ENCODE measurements around the gene CREB3L2.

DNA sequence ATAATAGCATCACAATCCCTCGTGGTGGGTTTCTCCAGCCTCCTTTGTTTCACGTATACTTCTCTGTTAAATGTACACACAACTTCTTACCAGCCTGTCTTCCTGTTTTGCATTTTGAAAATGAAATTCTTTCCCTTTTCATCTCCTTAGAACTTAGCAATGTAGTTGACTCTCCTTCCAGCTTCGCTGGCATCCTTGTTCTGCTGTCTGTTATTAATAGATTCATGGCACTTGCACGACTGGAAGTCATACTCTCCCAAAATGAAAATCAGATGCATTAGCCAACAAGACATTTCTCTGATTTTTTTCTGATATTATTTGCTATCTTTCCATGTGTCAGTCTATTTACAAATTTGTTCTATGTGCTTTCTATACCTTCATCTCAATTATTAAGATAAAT, 3.0 kb upstream of the CREB3L2 start:
- TF ChIP-seq EZH2 (conservative IDR thresholded peaks at IDR 0.05; ENCODE audit: low read depth, low read length) (no peak), ARHGAP35 (CRISPR knock-in tag; IDR thresholded peaks at IDR 0.05; ENCODE audit: borderline replicate concordance) (no peak), ZNF274 (CRISPR knock-in tag; IDR thresholded peaks at IDR 0.05) (no peak), ELF4 (CRISPR knock-in tag; IDR thresholded peaks at IDR 0.05; ENCODE audit: borderline replicate concordance) (no peak), HMG20A (CRISPR knock-in tag; IDR thresholded peaks at IDR 0.05; ENCODE audit: borderline replicate concordance) (no peak), YY1 (IDR thresholded peaks at IDR 0.05; ENCODE audit: insufficient read depth, insufficient replicate concordance, low read depth, low read length) (no peak), BRCA1 (CRISPR knock-in tag; IDR thresholded peaks at IDR 0.05) (no peak), KLF13 (CRISPR knock-in tag; IDR thresholded peaks at IDR 0.05) (no peak), CHD2 (IDR thresholded peaks at IDR 0.05; ENCODE audit: low read depth, low read length) (no peak)
- TF ChIP-seq, protein P1, sequence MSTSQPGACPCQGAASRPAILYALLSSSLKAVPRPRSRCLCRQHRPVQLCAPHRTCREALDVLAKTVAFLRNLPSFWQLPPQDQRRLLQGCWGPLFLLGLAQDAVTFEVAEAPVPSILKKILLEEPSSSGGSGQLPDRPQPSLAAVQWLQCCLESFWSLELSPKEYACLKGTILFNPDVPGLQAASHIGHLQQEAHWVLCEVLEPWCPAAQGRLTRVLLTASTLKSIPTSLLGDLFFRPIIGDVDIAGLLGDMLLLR (CRISPR knock-in tag; IDR thresholded peaks at IDR 0.05), result no peak
- TF ChIP-seq, protein P2, sequence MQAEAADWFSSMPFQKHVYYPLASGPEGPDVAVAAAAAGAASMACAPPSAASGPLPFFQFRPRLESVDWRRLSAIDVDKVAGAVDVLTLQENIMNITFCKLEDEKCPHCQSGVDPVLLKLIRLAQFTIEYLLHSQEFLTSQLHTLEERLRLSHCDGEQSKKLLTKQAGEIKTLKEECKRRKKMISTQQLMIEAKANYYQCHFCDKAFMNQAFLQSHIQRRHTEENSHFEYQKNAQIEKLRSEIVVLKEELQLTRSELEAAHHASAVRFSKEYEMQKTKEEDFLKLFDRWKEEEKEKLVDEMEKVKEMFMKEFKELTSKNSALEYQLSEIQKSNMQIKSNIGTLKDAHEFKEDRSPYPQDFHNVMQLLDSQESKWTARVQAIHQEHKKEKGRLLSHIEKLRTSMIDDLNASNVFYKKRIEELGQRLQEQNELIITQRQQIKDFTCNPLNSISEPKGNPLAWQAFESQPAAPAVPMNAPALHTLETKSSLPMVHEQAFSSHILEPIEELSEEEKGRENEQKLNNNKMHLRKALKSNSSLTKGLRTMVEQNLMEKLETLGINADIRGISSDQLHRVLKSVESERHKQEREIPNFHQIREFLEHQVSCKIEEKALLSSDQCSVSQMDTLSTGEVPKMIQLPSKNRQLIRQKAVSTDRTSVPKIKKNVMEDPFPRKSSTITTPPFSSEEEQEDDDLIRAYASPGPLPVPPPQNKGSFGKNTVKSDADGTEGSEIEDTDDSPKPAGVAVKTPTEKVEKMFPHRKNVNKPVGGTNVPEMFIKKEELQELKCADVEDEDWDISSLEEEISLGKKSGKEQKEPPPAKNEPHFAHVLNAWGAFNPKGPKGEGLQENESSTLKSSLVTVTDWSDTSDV (CRISPR knock-in tag; IDR thresholded peaks at IDR 0.05), result no peak
- TF ChIP-seq, protein P3, sequence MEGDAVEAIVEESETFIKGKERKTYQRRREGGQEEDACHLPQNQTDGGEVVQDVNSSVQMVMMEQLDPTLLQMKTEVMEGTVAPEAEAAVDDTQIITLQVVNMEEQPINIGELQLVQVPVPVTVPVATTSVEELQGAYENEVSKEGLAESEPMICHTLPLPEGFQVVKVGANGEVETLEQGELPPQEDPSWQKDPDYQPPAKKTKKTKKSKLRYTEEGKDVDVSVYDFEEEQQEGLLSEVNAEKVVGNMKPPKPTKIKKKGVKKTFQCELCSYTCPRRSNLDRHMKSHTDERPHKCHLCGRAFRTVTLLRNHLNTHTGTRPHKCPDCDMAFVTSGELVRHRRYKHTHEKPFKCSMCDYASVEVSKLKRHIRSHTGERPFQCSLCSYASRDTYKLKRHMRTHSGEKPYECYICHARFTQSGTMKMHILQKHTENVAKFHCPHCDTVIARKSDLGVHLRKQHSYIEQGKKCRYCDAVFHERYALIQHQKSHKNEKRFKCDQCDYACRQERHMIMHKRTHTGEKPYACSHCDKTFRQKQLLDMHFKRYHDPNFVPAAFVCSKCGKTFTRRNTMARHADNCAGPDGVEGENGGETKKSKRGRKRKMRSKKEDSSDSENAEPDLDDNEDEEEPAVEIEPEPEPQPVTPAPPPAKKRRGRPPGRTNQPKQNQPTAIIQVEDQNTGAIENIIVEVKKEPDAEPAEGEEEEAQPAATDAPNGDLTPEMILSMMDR (CRISPR knock-in tag; IDR thresholded peaks at IDR 0.05), result no peak
